Upper lobe of left lung (tissue), 4 donors: ENCODE measurements around the gene MCF2L.

Experiments
- CTCF ChIP-seq, 6 experiments: fragments of 450-650 bp in 4 of 6; fragments of 200-600 bp in 2 of 6; sonication (generic) in 2 of 6; IDR thresholded peaks; one replicate each; pipeline ENCODE4 v1.5.1; 2016 to 2019; ENCODE audit warnings: antibody characterized with exemption in 6 of 6
- EP300 ChIP-seq, 4 donors: sonication (generic); formaldehyde crosslinking; IDR thresholded peaks; one replicate each; pipeline ENCODE4 v1.5.1; 2017; ENCODE audit warnings: antibody characterized with exemption in 4 of 4, control low read depth in 2 of 4
- POLR2A ChIP-seq, 4 donors: fragments of 450-650 bp; IDR thresholded peaks; one replicate each; pipeline ENCODE4 v1.5.1; 2016 to 2017; ENCODE audit warnings: antibody characterized with exemption in 4 of 4, mild to moderate bottlenecking in 2 of 4
- POLR2AphosphoS5 ChIP-seq, 2 donors: sonication (generic); formaldehyde crosslinking; IDR thresholded peaks; one replicate each; pipeline ENCODE4 v1.5.1; 2017; ENCODE audit warnings: antibody characterized with exemption in 2 of 2

- TF ChIP-seq CTCF (IDR thresholded peaks at IDR 0.05) (no peak), POLR2A (IDR thresholded peaks at IDR 0.05) (no peak), POLR2AphosphoS5 (IDR thresholded peaks at IDR 0.05) (no peak), EP300 (IDR thresholded peaks at IDR 0.05) (no peak)
Measured at GRCh38 chr13:113052971-113053370, 84.0 kb downstream of the MCF2L start.
